ENCODE data around the gene CAPS.

DNA sequence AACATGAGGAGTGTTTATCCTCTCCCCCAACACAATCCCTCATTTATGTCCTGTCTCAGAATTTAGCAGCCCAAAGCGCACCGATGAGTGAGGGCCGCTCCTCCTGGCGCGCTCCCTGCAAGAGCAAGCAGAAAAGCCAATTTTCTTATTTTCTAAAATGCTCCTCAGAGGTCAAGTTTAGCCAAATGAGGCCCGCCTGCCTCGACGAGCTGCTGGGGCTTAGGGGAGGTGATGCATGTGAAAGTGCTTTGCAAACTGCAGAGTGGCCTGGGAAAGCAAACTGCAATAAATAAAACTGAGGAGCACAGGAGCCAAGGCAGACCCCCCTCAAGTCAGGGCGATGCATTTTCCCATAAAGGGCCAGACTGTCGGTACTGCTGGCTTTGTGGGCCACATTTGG lies 29.0 kb downstream of the CAPS start:
- TF ChIP-seq, protein P1, sequence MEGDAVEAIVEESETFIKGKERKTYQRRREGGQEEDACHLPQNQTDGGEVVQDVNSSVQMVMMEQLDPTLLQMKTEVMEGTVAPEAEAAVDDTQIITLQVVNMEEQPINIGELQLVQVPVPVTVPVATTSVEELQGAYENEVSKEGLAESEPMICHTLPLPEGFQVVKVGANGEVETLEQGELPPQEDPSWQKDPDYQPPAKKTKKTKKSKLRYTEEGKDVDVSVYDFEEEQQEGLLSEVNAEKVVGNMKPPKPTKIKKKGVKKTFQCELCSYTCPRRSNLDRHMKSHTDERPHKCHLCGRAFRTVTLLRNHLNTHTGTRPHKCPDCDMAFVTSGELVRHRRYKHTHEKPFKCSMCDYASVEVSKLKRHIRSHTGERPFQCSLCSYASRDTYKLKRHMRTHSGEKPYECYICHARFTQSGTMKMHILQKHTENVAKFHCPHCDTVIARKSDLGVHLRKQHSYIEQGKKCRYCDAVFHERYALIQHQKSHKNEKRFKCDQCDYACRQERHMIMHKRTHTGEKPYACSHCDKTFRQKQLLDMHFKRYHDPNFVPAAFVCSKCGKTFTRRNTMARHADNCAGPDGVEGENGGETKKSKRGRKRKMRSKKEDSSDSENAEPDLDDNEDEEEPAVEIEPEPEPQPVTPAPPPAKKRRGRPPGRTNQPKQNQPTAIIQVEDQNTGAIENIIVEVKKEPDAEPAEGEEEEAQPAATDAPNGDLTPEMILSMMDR (IDR thresholded peaks at IDR 0.05), result no peak
- TF ChIP-seq POLR2A (IDR thresholded peaks at IDR 0.05) (no peak), EP300 (IDR thresholded peaks at IDR 0.05) (no peak)

Measured in tibial nerve (tissue), 4 donors.